Fibroblast of pulmonary artery (primary cell): ENCODE measurements around the gene LAMTOR1.
A peak's percentile ranks its signal among the peaks of the same experiment; 100 is the strongest.
"Not testable (repeated sequence)": the region's sequence is repeated elsewhere in the genome, so short reads cannot be mapped to it uniquely, and the experiment has no call there.

ENCODE experiments used
- DNase-seq: peaks from one replicate; pipeline ENCODE4 v3.0.0-alpha.2; 2010; ENCODE audit warnings: low read depth
- H3K4me3 ChIP-seq: replicated peaks from 2 replicates; pipeline ENCODE4 v1.5.1; 2011; ENCODE audit warnings: low read depth, mild to moderate bottlenecking, control low read depth, low read length, moderate library complexity
- CTCF ChIP-seq: IDR thresholded peaks from 2 replicates; pipeline ENCODE4 v1.5.1; 2011; ENCODE audit warnings: mild to moderate bottlenecking, control low read depth, low read length, inconsistent platforms; ENCODE audit errors: missing control alignments

LAMTOR1 gene

GRCh38 chr11:72102946-72103753 lies at the start of gene LAMTOR1:
TSS of gene LAMTOR1 (minus strand) at chr11:72103297. CDS start at chr11:72103224, 73 bp downstream.
- TF ChIP-seq CTCF = peak; percentile 41
- peak within 1 kb of the TSS; percentile 94 for H3K4me3 ChIP-seq
- DNase-seq = peak; percentile 100

- H3K4me3 ChIP-seq = no peak overlapping the region
- no peak for DNase-seq
- no peak for TF ChIP-seq CTCF
Measured at GRCh38 chr11:72150882-72151281, 47.8 kb upstream of the LAMTOR1 start.

- TF ChIP-seq CTCF = no peak
- no peak for DNase-seq
- H3K4me3 ChIP-seq = no peak overlapping the region
Measured at GRCh38 chr11:72146625-72147024, 43.5 kb upstream of the LAMTOR1 start.

GRCh38 chr11:72144807-72145565 lies 41.9 kb upstream of the LAMTOR1 start:
- H3K4me3 ChIP-seq = no peak overlapping the region
- peak; percentile 44 for DNase-seq
- TF ChIP-seq CTCF = no peak

- not testable (repeated sequence) for DNase-seq, H3K4me3 ChIP-seq
Measured at GRCh38 chr11:72142543-72142942, 39.4 kb upstream of the LAMTOR1 start.

- H3K4me3 ChIP-seq, DNase-seq: not testable (repeated sequence)
Measured at GRCh38 chr11:72142086-72142485, 39.0 kb upstream of the LAMTOR1 start.

GRCh38 chr11:72141066-72141465 lies 38.0 kb upstream of the LAMTOR1 start:
- TF ChIP-seq CTCF = no peak
- no peak overlapping the region for H3K4me3 ChIP-seq
- DNase-seq = peak; percentile 70

- no peak for DNase-seq
- no peak for TF ChIP-seq CTCF
- no peak overlapping the region for H3K4me3 ChIP-seq
Measured at GRCh38 chr11:72140661-72141060, 37.6 kb upstream of the LAMTOR1 start.
